Embryonic facial prominence (tissue), 1 donor: ENCODE measurements around the gene CACFD1.

Experiments used
- DNase-seq: peaks from one replicate; pipeline ENCODE4 v3.0.0-alpha.2; 2016; ENCODE audit errors: extremely low spot score

The CACFD1 gene

DNA sequence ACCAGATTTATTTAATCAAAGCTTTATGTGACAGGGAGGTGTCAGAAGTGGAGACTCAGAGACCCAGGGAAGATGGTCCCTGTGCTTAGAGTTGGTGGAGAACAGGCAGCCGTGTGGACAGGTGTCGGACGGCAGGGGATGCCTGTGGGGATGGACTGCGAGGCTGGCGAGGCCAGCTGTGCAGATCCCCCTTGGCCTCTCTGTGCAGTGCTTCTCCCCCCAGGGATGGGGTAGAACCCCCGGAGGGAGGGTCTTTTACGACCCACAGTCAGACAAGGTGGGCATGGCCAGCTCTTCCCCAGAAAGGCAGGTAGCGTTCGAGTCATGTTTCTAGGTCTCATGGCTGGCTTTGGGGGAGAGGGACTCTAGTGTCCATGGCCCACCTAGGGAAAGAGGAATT lies 23.8 kb downstream of the CACFD1 start:
- no peak for DNase-seq

- DNase-seq: no peak
Measured at GRCh38 chr9:133484671-133485437, 25.1 kb downstream of the CACFD1 start.

DNA sequence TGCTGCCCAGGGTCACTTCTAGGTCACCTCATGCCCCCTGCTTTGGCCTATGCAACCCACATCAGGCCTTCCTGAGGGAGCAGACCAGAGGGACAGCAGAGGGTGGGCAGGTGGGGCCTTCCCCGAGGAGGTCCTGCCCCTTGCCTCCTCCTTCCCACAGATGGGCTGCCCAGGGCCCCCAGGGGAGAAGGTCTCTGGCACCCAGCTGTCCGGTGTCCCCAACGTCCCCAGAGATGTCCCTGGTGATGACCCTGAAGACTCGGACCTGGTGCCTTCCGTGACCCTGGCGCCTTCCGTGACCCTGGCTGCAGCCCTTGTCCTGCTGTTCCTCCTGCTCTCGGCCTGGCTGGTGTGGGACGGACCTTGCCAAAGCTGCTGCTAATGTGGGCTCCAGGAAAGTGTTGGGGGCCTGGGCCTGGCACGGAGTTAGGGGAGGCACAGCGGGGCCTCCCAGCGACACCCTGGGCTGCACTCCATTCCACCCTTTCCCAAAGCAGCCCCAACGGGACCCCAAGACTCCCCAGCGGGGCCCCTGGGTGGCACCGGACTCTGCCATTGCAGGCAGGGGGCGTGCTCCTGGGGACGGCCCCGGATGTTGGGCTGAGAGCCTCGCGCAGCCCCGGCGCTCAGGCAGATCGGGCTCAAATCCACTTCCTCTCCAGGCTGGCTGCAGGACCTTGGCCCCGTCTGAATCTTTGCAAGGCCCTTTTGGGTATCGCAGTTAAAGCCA lies 25.9 kb downstream of the CACFD1 start:
- no peak for DNase-seq

GRCh38 chr9:133487331-133487725 lies 27.6 kb downstream of the CACFD1 start:
- DNase-seq: no peak

DNA sequence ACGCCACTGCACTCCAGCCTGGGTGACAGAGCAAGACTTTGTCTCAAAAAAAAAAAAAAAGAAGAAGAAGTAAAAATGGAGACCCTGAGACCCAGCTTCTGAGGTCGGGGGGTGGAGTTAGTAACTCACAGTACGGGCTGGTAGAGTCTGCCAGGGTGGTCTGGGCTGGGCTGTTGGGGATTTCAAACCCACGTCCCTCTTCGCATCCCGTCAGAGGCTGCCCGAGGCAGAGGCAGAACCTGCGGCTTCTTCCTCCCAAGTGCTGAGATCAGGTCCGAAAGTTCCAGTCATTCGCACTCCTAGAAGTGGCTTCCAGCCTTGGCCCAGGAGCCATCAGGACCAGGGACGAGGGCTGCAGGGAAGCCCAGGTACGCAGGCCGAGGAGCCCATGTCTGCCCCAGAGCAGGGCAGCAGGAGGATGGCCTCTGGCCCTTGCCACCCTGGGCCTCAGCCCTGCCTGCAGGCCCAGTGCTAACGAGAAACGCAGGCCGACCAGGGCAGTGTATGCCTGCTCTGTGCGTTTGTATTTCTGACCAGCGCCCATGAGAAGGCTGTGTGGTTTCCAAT lies 29.0 kb downstream of the CACFD1 start:
- no peak for DNase-seq

GRCh38 chr9:133489253-133490190 lies 29.7 kb downstream of the CACFD1 start:
- no peak for DNase-seq

- DNase-seq: no peak
Measured at GRCh38 chr9:133490201-133490681, 30.5 kb downstream of the CACFD1 start.

DNA sequence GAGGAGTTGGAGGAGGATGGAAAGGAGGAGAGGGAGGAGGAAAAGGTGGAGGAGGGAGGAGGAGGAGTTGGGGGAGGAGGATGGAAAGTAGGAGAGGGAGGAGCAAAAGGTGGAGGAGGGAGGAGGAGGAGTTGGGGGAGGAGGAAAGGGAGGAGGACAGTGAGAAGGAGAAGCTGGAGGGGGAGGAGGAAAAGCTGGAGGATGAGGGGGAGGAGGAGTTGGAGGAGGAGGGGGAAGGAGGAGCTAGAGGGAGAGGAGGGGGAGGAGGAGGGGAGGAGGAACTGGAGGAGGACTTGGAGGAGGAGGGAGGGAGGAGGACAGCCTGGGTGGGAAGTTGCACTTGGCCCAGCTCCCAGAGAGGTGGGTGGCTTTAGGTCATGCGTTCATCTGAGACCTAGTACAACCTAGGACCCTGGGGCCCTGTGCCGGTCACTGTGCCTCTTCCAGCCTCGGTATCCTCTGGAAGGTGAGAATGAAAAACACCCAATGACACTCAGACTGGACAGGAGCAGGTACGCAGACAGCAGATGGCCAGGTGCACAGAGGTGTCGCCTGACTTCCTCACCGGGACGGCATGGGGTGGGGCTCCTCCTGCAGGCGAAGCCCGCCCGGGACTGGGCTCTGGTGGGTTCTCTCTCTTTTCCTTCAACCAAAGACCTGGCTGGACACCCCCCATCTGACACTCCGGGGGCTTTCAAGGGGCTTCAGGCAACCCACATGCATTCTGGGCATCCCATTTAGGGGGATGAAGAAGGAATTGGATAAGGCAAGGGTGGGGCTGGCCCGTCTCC lies 31.3 kb downstream of the CACFD1 start:
- DNase-seq: no peak

- DNase-seq: no peak
Measured at GRCh38 chr9:133491656-133491925, 31.8 kb downstream of the CACFD1 start.

DNA sequence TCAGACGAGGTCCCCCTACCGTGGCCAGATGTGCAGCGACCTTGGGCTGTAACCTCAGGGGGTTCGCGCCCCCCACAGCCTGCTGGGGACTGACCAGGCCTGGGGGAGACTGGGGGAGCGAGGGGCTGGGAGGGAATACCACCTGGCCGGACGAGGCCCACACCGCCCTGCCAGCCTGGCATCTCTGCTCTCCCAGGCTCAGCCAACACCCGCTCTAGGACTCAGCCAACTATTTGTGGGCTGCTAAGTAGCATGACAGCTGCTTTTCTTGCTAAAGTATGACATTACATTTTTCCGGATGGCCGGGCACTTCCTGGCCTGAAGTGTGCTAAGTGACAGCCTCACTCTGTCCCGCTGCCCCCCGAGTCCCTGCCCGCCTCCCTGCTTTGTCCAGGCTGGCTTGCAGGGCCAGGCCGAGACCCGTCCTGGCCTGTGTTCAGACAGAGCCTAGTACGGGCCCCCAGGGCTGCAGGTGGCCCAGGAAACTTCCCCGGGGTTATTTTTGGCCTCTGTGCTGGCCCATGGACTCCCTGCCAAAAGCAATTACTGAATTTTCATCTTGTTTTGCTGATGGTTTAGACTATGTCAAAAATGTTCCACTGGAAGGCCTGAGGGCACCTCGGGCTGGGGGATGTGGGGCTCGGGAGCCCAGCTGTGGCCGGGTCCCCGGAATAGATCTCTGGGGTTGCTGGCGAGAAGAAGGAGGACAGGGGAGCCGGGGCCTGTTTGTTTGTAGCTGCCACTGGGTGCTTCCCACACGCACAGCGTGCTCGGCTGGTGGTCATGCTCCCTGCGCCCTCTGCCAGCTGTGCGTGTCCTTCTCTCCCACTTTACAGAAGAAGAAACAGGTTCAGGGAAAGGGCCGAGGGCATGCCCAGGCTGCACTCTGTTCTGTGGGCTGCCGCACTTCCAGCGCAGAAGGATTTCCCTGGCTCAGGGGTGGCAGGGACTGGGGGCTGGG lies 32.6 kb downstream of the CACFD1 start:
- no peak for DNase-seq

DNA sequence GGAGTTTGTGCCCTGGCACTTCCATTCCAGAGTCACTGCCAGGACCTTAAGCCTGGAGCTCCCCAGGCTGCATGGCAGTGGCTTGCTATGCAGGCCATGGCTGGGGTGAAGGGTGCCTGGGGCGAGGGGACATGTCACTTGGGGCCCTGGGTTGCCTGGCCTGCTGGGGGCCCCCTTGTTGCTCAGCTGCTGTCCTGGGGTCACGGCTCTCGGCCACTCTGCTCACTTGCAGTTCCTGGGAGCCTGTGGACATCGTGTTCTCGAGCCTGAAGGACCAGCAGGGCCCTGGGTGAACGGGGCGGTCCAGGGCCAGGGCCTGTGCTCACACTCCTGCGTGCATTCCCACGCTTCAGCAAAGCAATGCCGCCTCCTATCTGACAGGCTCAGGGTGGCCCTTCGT lies 33.6 kb downstream of the CACFD1 start:
- DNase-seq: no peak

DNA sequence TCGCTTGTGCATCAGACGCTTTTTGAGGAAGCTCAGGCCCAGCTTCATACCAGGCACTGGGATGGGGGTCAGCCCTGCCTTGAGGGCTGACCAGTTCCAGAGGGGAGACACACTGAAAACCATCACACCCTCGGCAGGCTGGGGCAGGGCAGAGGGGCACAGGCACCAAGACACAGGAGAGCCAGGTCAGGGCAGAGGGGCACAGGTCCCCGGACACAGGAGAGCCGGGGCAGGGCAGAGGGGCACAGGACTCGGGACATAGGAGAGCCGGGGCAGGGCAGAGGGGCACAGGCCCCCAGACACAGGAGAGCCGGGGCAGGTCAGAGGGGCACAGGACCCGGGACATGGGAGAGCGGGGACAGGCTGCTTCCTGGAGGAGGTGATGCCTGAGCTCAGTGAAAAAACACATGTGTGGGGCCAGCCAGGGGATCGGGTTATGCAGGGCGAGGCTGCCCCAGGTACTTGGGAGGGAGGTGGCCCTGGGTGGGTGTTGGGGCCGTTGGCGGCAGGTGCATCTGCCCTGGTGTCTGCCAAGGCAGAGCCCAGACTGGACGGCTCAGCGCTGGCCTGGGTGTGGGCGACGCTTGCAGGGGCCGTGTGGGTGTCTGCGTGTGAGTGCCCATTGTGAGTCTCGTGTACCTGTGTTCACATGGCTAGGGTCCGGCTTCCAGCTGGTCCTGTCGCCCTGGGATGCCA lies 34.2 kb downstream of the CACFD1 start:
- no peak for DNase-seq

DNA sequence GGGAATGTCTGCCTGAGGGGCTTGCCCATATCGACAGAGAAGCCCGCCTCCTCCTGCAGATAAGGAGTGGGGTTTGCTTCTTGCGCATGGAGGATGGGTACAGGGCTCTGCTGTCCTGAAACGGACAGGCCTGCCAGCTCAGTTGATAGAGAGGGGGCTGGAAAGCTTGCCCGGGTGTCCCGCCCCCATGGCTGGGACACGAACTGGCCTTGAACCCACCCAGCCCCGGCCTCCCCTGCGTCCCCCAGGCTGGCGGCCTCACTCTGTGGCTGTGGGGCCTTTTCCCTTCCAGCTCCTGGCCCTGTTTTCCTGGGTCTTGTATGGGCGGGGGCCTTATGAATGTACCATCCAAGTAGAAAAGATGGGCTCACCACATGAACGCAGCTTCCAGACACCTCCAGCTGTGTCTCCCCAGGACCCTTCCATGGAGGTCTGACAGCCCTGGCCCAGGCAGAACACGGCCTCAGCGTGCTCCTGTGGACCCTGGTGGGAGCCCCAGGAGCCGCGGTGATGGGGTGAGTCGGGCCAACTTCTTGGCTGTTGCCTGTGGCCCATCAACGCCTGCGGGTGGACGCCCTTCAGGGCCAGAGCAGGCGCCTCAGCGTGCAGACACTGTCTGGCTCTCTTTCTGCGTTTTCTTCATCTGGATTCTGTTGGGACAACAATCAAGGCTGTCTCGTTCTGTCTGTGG lies 35.0 kb downstream of the CACFD1 start:
- DNase-seq: no peak

- no peak for DNase-seq
Measured at GRCh38 chr9:133495327-133496293, 35.8 kb downstream of the CACFD1 start.

DNA sequence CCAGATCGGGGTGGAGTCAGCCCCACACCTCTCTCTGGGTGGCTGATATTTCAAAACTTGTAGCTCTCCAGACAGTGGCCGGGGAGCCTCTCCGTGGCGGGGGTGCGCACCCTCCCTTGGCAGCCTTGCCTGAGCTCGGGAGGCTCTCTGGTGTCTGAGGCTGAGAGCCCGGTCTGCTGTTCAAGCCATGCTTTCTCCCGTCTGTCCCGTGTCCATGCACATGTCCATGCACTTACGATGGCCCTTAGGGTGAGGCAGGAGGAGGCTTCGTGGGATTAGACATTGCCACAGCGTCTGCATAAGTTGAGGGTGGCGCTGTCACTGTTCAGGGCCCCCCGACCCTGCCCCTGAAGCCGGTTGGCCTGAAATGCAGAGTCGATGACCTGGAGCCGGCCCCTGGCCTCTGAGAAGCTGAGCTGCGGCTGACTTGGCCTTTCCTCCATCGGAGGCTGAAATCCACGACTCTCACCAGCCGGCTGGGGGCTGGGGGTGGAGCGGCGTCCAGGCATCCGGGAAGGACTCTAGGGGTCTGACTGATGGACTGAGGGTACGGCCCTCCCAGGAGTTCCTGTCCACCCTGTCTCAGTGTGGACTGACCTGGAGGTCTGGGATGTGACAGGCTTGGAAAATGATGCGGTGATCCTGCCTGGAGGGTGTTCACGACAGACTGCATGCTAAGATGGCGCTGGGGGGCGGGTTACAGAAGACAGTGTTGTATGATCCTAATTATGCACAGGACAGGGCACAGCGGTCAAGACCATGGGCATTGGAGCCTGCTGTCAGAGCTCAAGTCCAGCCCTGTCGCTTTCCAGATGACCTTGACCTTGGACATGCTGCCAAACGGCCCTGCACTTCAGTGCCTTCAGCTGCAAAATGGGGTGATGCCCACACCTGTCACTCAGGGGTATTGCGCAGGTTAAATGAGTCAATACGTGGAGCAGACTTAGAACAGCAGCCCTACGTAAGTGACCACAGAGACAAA lies 37.4 kb downstream of the CACFD1 start:
- no peak for DNase-seq

- no peak for DNase-seq
Measured at GRCh38 chr9:133499132-133499891, 39.5 kb downstream of the CACFD1 start.
